ENCODE results near the gene PITRM1.
"Not testable (repeated sequence)": the region's sequence is repeated elsewhere in the genome, so short reads cannot be mapped to it uniquely, and the experiment has no call there.

The PITRM1 gene

DNA sequence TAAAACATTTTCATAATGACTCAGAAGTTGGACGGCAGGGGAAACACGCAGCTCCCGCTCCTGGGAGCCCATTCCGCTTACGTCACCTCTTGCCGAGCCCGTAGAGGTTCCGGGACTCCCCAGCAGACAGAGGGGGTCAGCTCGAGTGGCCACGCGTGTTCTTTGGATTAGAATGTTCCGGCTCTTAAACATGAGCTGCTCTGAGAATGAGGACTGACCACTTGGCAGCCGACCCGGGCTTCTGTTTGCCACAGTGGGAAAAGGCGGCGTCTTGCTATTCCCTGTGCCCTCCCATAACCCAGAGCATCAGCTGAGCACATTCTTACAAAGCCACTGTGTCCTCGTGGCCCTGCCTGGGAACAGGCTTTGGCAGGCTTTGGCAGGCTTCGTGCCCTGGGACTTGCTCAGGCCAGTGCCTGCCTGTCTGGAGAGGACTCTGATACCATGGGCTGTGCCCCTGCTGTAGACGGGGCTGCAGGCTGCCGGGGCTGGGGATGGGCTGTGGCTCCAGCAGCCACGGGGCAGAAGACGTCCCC, 65.1 kb downstream of the PITRM1 start:
- peaks cover 4% of the 10 kb centered on the region for H3K27me3 Mint-ChIP-seq (ENCODE audit: low read depth)
- H3K36me3 Mint-ChIP-seq (ENCODE audit: low read depth) = peaks cover 11% of the 10 kb centered on the region
- peaks cover 17% of the 10 kb centered on the region for H3K4me1 Mint-ChIP-seq
- no peak overlapping the region for H3K27ac Mint-ChIP-seq
- no peak overlapping the region for H3K4me3 Mint-ChIP-seq
- TF ChIP-seq, protein P1, sequence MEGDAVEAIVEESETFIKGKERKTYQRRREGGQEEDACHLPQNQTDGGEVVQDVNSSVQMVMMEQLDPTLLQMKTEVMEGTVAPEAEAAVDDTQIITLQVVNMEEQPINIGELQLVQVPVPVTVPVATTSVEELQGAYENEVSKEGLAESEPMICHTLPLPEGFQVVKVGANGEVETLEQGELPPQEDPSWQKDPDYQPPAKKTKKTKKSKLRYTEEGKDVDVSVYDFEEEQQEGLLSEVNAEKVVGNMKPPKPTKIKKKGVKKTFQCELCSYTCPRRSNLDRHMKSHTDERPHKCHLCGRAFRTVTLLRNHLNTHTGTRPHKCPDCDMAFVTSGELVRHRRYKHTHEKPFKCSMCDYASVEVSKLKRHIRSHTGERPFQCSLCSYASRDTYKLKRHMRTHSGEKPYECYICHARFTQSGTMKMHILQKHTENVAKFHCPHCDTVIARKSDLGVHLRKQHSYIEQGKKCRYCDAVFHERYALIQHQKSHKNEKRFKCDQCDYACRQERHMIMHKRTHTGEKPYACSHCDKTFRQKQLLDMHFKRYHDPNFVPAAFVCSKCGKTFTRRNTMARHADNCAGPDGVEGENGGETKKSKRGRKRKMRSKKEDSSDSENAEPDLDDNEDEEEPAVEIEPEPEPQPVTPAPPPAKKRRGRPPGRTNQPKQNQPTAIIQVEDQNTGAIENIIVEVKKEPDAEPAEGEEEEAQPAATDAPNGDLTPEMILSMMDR (IDR thresholded peaks at IDR 0.05; ENCODE audit: unreplicated experiment in 3 of 3) = no peak
- H3K9me3 Mint-ChIP-seq = no peaks in the 10 kb centered on the region

DNA sequence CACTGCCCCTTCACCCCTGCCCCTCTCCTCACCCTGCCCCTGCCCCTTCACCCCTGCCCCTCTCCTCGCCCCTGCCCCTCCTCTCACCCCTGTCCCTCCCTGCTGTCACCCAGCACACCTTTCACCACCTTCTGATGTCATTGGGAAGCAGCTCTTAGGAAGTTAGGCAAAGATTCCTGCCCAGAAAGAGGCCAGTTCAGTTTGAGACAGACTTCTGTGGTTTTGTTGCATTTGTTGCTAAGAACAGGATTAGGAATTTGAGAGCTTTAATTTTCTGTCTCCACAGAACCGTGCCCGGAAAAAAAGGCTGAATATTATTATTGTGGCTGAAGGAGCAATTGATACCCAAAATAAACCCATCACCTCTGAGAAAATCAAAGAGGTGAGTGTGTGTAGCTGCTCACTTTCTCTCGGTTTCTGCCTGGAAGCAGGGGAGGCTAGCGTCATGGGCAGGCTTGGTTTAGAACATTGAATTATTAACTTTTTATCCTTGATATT, 65.6 kb downstream of the PITRM1 start:
- Mint-ChIP-seq H3K9me3 (no peaks in the 10 kb centered on the region), H3K4me3 (no peak overlapping the region), H3K27me3 (ENCODE audit: low read depth) (peaks cover 4% of the 10 kb centered on the region), H3K27ac (peak overlapping the region in 1 of 3 experiments; percentile 69), H3K4me1 (peaks cover 17% of the 10 kb centered on the region), H3K36me3 (ENCODE audit: low read depth) (peaks cover 11% of the 10 kb centered on the region)
- TF ChIP-seq, protein P1 (IDR thresholded peaks at IDR 0.05; ENCODE audit: unreplicated experiment in 3 of 3) = no peak

DNA sequence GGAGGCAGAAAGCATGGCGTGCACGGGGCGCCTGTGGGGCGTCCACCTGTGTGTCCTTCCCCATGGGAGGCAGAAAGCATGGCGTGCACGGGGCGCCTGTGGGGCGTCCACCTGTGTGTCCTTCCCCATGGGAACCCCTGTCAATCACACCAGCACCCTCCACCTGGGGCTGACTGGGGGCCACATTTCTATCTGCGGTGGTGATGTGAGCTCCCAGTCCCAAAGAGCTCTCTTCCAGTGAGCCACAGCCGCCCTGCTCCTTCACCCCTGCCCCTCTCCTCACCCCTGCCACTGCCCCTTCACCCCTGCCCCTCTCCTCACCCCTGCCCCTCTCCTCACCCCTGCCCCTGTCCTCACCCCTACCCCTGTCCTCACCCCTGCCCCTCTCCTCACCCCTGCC, 66.3 kb downstream of the PITRM1 start:
- not testable (repeated sequence) for H3K27ac Mint-ChIP-seq; H3K36me3 Mint-ChIP-seq (ENCODE audit: low read depth); H3K27me3 Mint-ChIP-seq (ENCODE audit: low read depth); H3K9me3 Mint-ChIP-seq; H3K4me3 Mint-ChIP-seq
- peaks cover 12% of the 10 kb centered on the region for H3K4me1 Mint-ChIP-seq

DNA sequence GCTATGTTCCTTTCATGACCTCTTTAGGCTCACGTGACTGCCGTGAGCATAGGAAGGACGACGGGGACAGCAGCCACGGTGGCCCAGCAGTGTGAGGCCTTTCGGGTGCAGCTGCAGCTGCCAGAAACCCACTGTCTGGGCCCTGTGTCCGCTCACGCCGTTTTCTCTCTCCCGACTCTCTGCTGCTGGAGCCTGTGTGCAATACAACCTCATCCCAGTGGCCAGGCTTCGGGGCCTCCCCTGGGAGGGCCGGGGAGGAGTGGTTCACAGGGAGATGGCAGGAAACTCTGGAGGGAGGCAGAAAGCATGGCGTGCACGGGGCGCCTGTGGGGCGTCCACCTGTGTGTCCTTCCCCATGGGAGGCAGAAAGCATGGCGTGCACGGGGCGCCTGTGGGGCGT, 66.7 kb downstream of the PITRM1 start:
- TF ChIP-seq, protein P1 (IDR thresholded peaks at IDR 0.05; ENCODE audit: unreplicated experiment in 3 of 3) = no peak

DNA sequence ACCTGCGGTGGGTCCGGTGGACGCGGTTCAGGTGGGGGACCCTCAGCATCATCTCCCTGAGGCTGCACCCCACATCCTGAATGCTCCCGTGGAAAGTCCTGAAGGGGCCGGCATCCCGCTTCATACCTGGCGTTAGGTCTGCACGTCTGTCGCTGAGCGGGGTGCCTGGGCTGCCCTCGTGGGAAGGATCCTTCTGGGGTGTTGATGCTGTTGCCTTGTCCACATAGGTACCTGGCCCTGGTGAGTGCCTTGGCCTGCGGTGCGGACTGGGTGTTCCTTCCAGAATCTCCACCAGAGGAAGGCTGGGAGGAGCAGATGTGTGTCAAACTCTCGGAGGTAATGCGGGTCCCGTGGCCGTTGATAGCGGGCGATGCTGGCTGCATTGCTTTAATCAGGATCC, 67.4 kb downstream of the PITRM1 start:
- peaks cover 4% of the 10 kb centered on the region for H3K27me3 Mint-ChIP-seq (ENCODE audit: low read depth)
- peaks cover 9% of the 10 kb centered on the region for H3K36me3 Mint-ChIP-seq (ENCODE audit: low read depth)
- TF ChIP-seq, protein P1 (IDR thresholded peaks at IDR 0.05; ENCODE audit: unreplicated experiment in 3 of 3) = no peak
- no peak overlapping the region for H3K4me3 Mint-ChIP-seq
- no peaks in the 10 kb centered on the region for H3K9me3 Mint-ChIP-seq
- H3K27ac Mint-ChIP-seq = no peak overlapping the region
- peaks cover 4% of the 10 kb centered on the region for H3K4me1 Mint-ChIP-seq

More for the DNA sequence above, 66.7 kb downstream of the PITRM1 start:
- Mint-ChIP-seq H3K36me3 (ENCODE audit: low read depth) (peaks cover 9% of the 10 kb centered on the region), H3K9me3 (no peaks in the 10 kb centered on the region), H3K27me3 (ENCODE audit: low read depth) (peaks cover 4% of the 10 kb centered on the region), H3K4me3 (no peak overlapping the region), H3K27ac (no peak overlapping the region), H3K4me1 (peaks cover 8% of the 10 kb centered on the region)

DNA sequence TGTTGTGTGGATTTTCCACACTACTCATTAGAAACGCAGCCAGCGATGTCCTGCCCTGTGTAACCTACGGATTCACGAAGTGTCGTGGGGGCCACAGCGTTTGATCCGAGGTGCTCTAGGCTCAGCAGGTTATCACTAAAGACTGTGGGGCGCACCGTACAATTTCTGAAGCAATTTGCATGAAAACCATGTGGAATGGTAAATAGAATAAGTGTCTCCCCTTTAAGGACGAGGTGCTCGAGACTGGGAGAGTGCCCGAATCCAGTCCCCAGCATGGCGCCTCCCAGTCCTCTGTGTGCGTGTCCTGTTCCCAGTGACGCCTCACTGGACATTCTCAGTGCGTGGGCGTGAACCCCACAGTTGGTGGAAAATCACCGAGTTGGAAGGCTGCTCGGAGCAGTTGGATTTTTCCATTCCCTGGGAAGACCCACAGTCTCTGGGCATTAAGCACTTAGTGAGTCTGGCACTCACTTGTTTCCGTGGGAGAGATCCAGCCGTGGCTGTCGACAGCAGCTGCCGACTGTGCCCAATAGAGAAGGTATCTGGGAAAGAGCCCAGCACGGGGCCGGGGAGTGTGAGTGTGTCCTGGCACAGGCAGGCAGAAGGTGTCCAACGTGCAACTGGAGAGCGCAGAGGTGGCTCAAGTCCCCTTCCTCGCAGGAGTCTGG, 68.2 kb downstream of the PITRM1 start:
- peaks cover 14% of the 10 kb centered on the region for H3K36me3 Mint-ChIP-seq (ENCODE audit: low read depth)
- peaks cover 4% of the 10 kb centered on the region for H3K4me1 Mint-ChIP-seq
- TF ChIP-seq, protein P1 (IDR thresholded peaks at IDR 0.05; ENCODE audit: unreplicated experiment in 3 of 3) = no peak
- peaks cover 4% of the 10 kb centered on the region for H3K27me3 Mint-ChIP-seq (ENCODE audit: low read depth)
- no peak overlapping the region for H3K27ac Mint-ChIP-seq
- no peaks in the 10 kb centered on the region for H3K9me3 Mint-ChIP-seq
- H3K4me3 Mint-ChIP-seq = no peak overlapping the region
